ENCODE measurements around the gene PRPF38B.
A peak's percentile ranks its signal among the peaks of the same experiment; 100 is the strongest.
"Not testable (repeated sequence)": the region's sequence is repeated elsewhere in the genome, so short reads cannot be mapped to it uniquely, and the experiment has no call there.

Gene PRPF38B

GRCh38 chr1:108679586-108680213 is 12.4 kb upstream of the PRPF38B start:
- DNase-seq = no peak

- not testable (repeated sequence) for DNase-seq
Observed at GRCh38 chr1:108681701-108682100, 10.4 kb upstream of the PRPF38B start.

GRCh38 chr1:108685529-108685928 is 6.6 kb upstream of the PRPF38B start:
- no peak for DNase-seq

GRCh38 chr1:108686614-108687313 is 5.3 kb upstream of the PRPF38B start:
- DNase-seq = no peak

GRCh38 chr1:108691128-108691941 is 775 bp upstream of the PRPF38B start:
- DNase-seq = no peak

GRCh38 chr1:108692724-108693655 is 880 bp downstream of the PRPF38B start:
- DNase-seq = no peak

- DNase-seq = no peak
Observed at GRCh38 chr1:108695535-108695934, 3.4 kb downstream of the PRPF38B start.

- no peak for DNase-seq
Observed at GRCh38 chr1:108699375-108700332, 7.5 kb downstream of the PRPF38B start.

GRCh38 chr1:108701176-108701849 is 9.2 kb downstream of the PRPF38B start:
- no peak for DNase-seq

GRCh38 chr1:108702109-108702508 is 10.0 kb downstream of the PRPF38B start:
- not testable (repeated sequence) for DNase-seq

- no peak for DNase-seq
Observed at GRCh38 chr1:108703939-108704338, 11.8 kb downstream of the PRPF38B start.

GRCh38 chr1:108704496-108704895 is 12.4 kb downstream of the PRPF38B start:
- DNase-seq = peak; percentile 10

- no peak for DNase-seq
Observed at GRCh38 chr1:108706643-108707042, 14.5 kb downstream of the PRPF38B start.

GRCh38 chr1:108708691-108709660 is 16.9 kb downstream of the PRPF38B start:
- DNase-seq = no peak

- DNase-seq = no peak
Observed at GRCh38 chr1:108712606-108713150, 20.6 kb downstream of the PRPF38B start, which contains the start of gene FNDC7. FNDC7 (plus strand) TSS chr1:108712908; CDS start chr1:108712934, 26 bp downstream.

GRCh38 chr1:108715932-108716331 is 23.8 kb downstream of the PRPF38B start:
- DNase-seq = no peak

- DNase-seq = no peak
Observed at GRCh38 chr1:108716437-108717230, 24.5 kb downstream of the PRPF38B start.

GRCh38 chr1:108717774-108718316 is 25.7 kb downstream of the PRPF38B start:
- DNase-seq = no peak
